ENCODE data around the gene UPF2.
A peak's percentile ranks its signal among the peaks of the same experiment; 100 is the strongest.
"Not testable (repeated sequence)": the region's sequence is repeated elsewhere in the genome, so short reads cannot be mapped to it uniquely, and the experiment has no call there.

UPF2 gene, protein sequence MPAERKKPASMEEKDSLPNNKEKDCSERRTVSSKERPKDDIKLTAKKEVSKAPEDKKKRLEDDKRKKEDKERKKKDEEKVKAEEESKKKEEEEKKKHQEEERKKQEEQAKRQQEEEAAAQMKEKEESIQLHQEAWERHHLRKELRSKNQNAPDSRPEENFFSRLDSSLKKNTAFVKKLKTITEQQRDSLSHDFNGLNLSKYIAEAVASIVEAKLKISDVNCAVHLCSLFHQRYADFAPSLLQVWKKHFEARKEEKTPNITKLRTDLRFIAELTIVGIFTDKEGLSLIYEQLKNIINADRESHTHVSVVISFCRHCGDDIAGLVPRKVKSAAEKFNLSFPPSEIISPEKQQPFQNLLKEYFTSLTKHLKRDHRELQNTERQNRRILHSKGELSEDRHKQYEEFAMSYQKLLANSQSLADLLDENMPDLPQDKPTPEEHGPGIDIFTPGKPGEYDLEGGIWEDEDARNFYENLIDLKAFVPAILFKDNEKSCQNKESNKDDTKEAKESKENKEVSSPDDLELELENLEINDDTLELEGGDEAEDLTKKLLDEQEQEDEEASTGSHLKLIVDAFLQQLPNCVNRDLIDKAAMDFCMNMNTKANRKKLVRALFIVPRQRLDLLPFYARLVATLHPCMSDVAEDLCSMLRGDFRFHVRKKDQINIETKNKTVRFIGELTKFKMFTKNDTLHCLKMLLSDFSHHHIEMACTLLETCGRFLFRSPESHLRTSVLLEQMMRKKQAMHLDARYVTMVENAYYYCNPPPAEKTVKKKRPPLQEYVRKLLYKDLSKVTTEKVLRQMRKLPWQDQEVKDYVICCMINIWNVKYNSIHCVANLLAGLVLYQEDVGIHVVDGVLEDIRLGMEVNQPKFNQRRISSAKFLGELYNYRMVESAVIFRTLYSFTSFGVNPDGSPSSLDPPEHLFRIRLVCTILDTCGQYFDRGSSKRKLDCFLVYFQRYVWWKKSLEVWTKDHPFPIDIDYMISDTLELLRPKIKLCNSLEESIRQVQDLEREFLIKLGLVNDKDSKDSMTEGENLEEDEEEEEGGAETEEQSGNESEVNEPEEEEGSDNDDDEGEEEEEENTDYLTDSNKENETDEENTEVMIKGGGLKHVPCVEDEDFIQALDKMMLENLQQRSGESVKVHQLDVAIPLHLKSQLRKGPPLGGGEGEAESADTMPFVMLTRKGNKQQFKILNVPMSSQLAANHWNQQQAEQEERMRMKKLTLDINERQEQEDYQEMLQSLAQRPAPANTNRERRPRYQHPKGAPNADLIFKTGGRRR

DNA sequence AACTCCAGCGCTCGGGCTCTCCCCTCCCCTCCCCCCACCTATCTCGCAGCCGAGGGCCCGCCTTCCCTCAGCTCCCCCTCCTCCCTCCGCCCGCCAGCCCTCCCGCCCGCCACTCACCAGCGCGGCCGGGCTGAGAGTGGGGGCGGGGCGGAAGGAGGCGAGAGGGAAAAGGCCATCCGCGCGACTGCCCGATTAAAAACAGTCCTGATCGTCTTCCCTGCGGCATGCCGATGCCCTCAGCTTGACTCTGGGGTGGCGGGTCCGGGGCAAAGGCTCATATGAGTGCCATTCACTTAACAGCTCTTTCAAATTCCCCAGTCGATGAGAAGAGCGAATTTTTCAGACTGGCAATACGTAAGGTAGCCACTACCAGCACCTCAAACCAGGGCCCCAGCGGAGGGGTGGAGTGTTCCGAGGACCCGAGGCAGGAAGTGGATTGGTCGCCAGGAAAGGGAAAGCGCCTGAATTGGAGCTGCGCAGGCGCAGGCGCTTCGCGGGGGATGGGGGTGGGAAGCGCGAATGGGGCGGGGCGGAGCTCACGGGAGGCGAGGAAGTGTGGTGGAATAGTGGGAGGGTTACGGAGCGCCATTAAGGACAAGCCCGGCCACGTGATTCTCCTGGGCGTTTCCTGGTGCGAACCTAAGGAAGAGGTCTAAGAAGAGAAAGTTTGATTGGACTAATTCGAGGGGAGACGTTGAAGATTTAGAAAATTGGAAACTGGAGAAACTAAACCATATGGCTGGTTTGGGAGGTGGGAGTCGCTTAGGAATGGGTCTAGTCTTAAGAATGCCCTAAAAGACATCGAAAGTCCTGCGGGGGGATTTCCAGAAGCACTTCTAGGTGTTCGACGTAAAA, at the start of gene UPF2:
TSS of gene UPF2 (minus strand) at position 13 of the 855 bp plus-strand sequence. CDS start 7,386 bp downstream, outside the sequence.
- Mint-ChIP-seq H3K36me3 (peaks cover 14% of the 10 kb centered on the region), H3K4me3 (peak within 1 kb of the TSS; percentile 87), H3K27me3 (no peaks in the 10 kb centered on the region), H3K4me1 (peaks cover 31% of the 10 kb centered on the region), H3K9me3 (no peaks in the 10 kb centered on the region), H3K27ac (peak within 1 kb of the TSS; percentile 99)
- CTCF ChIA-PET = no interaction called here
- peak; percentile 97 for DNase-seq

DNA sequence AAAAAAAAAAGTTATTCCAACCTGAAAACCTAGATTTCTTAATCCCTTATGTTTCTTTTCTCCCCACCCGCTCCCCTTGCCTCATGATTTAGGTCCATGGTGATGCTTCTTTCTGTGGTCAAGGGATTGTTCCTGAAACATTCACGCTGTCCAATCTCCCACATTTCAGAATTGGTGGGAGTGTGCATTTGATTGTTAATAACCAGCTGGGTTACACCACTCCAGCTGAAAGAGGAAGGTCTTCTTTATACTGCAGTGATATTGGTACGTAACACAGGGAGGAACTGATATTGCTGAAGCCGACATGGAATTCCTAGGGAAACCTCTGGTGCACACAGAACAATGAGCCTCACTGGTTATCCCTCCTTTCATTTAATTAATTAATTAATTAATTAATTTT, 48.8 kb upstream of the UPF2 start:
- CTCF ChIA-PET = no interaction called here
- H3K4me3 Mint-ChIP-seq = no peak overlapping the region
- H3K36me3 Mint-ChIP-seq = peaks cover 52% of the 10 kb centered on the region

DNA sequence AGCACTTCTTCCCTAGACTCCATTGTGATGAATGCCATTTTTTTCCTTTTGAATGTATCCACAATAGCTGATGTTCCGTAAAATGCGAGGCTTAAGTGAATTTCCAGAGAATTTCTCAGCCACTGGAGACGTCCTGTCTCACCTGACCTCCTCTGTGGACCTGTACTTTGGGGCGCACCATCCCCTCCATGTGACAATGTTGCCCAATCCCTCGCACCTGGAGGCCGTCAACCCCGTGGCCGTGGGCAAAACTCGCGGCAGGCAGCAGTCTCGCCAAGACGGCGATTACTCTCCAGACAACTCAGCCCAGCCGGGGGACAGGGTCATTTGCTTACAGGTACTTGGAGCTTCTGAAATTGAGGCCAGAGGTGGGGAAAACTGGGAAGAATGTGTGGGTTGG, 46.3 kb upstream of the UPF2 start:
- CTCF ChIA-PET = no interaction called here
- DNase-seq = no peak
- Mint-ChIP-seq H3K4me3 (no peak overlapping the region), H3K9me3 (no peaks in the 10 kb centered on the region), H3K27ac (no peak overlapping the region), H3K27me3 (no peaks in the 10 kb centered on the region), H3K4me1 (no peaks in the 10 kb centered on the region), H3K36me3 (peaks cover 47% of the 10 kb centered on the region)

More for the DNA sequence above, 48.8 kb upstream of the UPF2 start:
- Mint-ChIP-seq H3K4me1 (no peaks in the 10 kb centered on the region), H3K27me3 (no peaks in the 10 kb centered on the region), H3K9me3 (no peaks in the 10 kb centered on the region), H3K27ac (no peak overlapping the region)
- no peak for DNase-seq

DNA sequence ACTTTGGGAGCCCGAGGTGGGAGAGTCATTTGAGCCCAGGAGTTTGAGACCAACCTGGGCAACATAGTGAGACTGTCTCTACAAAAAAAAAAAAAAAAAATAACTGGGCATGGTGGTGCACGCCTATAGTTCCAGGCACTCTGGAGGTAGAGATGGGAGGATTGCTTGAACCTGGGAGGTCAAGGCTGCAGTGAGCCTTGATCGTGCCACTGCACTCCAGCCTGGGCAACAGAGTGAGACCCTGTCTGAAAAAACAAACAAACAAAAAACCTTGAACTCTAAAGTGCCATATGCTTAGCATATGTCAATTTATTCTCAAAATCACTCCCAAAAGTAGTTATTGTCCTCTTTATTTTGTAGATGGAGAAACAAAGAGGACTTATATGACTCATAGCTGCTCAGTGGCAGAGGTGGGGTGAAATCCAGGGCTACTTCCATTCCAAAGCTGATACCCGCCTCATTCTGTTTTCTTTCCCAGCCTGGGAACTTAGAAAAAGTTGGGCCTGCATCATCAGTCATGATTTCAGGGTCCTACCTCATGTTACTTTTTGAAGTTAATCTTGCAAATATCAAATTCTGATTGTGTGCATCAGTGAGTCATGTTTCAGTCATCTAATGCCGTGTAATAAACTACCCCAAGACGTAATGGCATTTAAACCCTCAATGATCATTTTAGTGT, 39.4 kb upstream of the UPF2 start:
- H3K4me3 Mint-ChIP-seq = no peak overlapping the region

DNA sequence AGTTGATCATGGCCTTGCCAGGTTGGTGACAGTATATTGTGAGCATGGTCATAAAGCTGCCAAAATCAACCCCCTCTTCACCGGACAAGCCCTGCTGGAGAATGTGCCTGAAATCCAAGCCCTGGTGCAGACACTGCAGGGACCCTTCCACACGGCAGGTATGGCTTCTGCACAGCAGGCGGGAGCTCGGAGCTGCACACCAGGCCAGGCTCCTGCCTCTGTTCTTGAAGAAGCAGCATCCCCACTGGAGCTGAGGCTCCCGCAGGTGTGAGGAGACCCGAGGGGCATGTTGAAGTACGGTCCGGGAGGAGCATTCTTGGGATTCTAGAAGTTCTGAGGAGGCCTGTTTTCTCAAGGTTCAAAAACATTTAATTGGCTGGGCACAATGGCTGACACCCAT, 38.9 kb upstream of the UPF2 start:
- CTCF ChIA-PET = no interaction called here
- H3K4me1 Mint-ChIP-seq = no peaks in the 10 kb centered on the region

More for the DNA sequence above, 39.4 kb upstream of the UPF2 start:
- Mint-ChIP-seq H3K36me3 (peaks cover 13% of the 10 kb centered on the region), H3K9me3 (no peaks in the 10 kb centered on the region), H3K4me1 (no peaks in the 10 kb centered on the region), H3K27ac (no peak overlapping the region), H3K27me3 (no peaks in the 10 kb centered on the region)
- no peak for DNase-seq
- CTCF ChIA-PET = no interaction called here

DNA sequence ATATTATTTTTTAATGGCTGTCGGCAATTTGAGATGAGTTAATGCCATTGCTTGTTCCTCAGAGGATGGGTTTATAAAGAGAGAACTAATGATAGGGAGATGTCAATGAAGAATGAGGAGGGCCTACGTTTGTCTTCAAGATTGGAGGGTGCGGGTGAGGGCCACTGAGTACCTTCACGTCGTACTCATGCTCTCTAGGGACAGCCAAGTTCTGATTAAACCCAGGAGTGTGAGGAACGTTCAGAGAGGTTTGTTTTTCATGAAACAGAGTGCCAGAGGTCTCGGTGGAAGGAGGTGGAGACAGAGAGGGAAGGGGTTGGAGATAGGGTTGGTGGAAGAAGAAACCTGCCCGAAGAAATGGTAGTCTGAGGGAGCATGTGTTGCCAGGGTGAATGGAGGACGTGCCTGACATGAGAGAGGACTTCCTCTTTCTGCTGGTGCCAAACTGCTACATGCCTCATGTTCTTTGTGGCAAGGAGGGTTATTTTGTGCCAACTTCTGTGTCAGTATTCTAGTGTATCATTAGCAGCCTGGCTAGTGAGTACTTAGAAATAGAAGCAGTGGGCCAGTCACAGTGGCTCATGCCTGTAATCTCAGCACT, 35.1 kb upstream of the UPF2 start:
- no peak for DNase-seq
- Mint-ChIP-seq H3K9me3 (no peaks in the 10 kb centered on the region), H3K27ac (no peak overlapping the region), H3K36me3 (peaks cover 6% of the 10 kb centered on the region), H3K4me1 (no peaks in the 10 kb centered on the region), H3K4me3 (no peak overlapping the region), H3K27me3 (no peaks in the 10 kb centered on the region)
- CTCF ChIA-PET = no interaction called here

More for the DNA sequence above, 38.9 kb upstream of the UPF2 start:
- Mint-ChIP-seq H3K27me3 (no peaks in the 10 kb centered on the region), H3K36me3 (peaks cover 11% of the 10 kb centered on the region), H3K27ac (no peak overlapping the region), H3K4me3 (no peak overlapping the region), H3K9me3 (no peaks in the 10 kb centered on the region)
- DNase-seq = no peak

DNA sequence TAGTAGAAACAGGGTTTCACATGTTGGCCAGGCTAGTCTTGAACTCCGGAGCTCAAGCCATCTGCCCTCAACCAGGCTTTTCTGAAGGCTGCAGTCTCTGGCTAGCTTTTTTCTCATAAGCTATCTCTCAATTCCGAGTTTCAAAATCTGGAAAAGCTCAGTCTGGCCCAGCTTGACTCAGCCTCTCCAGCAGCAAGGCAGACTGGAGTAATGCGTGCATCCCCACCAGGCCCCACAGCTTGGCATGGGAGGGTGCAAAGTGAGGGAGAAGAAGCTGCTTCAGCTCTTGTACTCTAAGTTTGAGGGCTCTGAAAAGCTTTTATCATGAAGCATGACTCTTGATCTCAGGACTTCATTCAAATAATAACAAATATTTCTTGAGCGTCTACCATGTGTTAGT, 30.9 kb upstream of the UPF2 start:
- H3K27me3 Mint-ChIP-seq = no peaks in the 10 kb centered on the region
- no peak for DNase-seq
- CTCF ChIA-PET = no interaction called here
- H3K4me1 Mint-ChIP-seq = peaks cover 14% of the 10 kb centered on the region
- H3K36me3 Mint-ChIP-seq = peaks cover 6% of the 10 kb centered on the region
- H3K9me3 Mint-ChIP-seq = no peaks in the 10 kb centered on the region
- no peak overlapping the region for H3K4me3 Mint-ChIP-seq
- H3K27ac Mint-ChIP-seq = no peak overlapping the region

DNA sequence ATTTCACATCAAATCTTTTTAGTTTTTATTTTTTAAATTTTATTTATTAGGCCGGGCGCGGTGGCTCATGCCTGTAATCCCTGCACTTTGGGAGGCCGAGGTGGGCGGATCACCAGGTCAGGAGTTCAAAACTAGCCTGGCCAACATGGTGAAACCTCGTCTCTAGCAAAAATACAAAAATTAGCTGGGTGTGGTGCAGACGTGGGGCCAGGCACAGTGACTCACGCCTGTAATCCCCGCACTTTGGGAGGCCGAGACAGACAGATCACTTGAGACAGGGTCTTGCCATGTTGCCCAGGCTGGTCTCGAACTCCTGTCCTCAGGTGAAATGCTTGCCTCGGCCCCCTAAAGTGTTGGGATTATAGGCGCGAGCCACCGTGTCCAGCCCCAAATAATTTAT, 28.8 kb upstream of the UPF2 start:
- H3K36me3 Mint-ChIP-seq, H3K27ac Mint-ChIP-seq, H3K27me3 Mint-ChIP-seq, DNase-seq, CTCF ChIA-PET, H3K9me3 Mint-ChIP-seq, H3K4me3 Mint-ChIP-seq: not testable (repeated sequence)
- H3K4me1 Mint-ChIP-seq = peaks cover 22% of the 10 kb centered on the region

DNA sequence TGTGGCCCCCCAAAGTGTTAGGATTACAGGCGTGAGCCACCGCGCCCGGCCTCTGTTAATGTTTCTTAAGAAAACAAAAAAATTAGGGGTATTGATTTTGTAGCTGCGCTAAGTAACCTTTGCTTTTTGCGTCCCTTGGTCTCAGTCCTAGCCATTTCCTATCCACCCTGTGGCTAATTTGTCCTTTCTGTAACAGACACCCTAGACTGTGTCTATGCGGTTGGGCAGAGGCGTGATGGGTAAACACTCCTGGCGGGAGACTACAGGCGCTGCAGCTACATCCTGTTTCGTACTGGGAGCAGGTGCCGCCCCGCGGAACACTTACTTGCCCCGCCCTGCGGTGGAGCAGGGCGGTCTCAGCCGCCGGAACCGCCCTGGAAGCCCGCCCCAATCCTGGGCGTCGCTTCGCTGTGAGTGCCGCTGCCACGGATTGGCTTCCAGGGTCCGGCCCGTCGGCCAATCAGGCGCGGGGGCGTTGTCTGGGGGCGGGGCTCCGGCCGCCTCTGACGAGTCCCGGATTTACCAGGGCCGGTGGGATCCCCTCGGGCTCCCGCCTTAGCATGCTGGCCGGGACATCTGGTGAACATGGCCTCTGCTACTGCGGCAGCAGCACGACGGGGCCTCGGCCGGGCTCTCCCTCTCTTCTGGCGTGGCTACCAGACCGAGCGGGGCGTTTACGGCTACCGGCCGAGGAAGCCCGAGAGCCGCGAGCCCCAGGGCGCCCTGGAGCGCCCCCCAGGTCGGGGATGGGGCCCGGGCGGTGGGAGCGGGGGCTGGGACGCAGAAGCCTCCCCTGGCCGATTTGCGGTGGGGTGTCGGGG, 26.1 kb upstream of the UPF2 start, which contains the start of gene DHTKD1:
TSS of gene DHTKD1 (plus strand) at position 506 of the 821 bp plus-strand sequence. CDS start at position 586, 80 bp downstream.
- DNase-seq = peak; percentile 99
- peak within 1 kb of the TSS; percentile 85 for H3K4me3 Mint-ChIP-seq
- no peaks in the 10 kb centered on the region for H3K9me3 Mint-ChIP-seq
- CTCF ChIA-PET = no interaction called here
- peaks cover 24% of the 10 kb centered on the region for H3K4me1 Mint-ChIP-seq
- H3K27ac Mint-ChIP-seq = peak within 1 kb of the TSS; percentile 95
- no peaks in the 10 kb centered on the region for H3K36me3 Mint-ChIP-seq
- H3K27me3 Mint-ChIP-seq = peaks cover 10% of the 10 kb centered on the region

DNA sequence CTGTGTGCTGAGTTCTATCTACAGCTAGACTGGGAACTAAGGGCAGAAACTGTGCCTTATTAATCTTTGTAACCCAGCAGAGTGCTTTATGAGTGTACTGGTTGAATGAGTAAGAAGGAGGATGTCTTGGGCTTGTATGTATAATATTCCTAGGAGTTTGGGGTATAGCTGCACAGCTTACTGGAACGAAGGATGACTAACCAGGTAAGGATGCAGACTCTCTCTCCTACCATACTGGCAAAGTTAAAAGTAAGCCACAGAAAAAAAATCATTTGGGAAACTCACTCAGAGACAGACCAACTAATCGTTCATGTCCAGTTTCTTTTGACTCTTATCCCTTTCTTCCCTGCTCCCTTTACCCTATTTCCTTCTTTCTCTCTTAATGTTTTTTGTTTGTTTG, 24.7 kb upstream of the UPF2 start:
- CTCF ChIA-PET = no interaction called here
- Mint-ChIP-seq H3K27me3 (peaks cover 10% of the 10 kb centered on the region), H3K27ac (peak overlapping the region; percentile 95)

DNA sequence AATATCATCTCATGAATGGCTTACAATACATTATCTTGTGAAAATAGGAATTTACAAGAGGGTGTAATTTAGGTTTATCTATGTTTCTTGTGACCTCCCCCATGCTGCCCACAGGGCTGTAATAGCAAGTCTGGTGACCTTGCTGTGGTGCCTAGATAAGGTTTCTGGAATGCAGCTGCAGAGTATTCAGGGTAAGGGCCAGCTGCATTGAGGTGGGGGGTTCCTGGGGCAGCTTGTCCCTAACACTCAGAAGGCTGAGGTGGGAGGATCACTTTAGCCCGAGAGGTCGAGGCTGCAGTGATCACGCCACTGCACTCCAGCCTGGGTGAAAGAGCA, 20.8 kb upstream of the UPF2 start:
- CTCF ChIA-PET = interaction anchor here (0.6 kb wide), 1 partner anchor 49 kb away, joined by 4 read pairs; no protein-coding TSS in a partner anchor
- H3K27me3 Mint-ChIP-seq = peaks cover 10% of the 10 kb centered on the region

More for the DNA sequence above, 24.7 kb upstream of the UPF2 start:
- H3K36me3 Mint-ChIP-seq = no peaks in the 10 kb centered on the region
- DNase-seq = no peak
- H3K9me3 Mint-ChIP-seq = no peaks in the 10 kb centered on the region
- peaks cover 24% of the 10 kb centered on the region for H3K4me1 Mint-ChIP-seq
- H3K4me3 Mint-ChIP-seq = no peak overlapping the region

More for the DNA sequence above, 20.8 kb upstream of the UPF2 start:
- no peak overlapping the region for H3K4me3 Mint-ChIP-seq
- no peak overlapping the region for H3K27ac Mint-ChIP-seq
- peaks cover 8% of the 10 kb centered on the region for H3K4me1 Mint-ChIP-seq
- H3K36me3 Mint-ChIP-seq = no peaks in the 10 kb centered on the region
- DNase-seq = no peak
- H3K9me3 Mint-ChIP-seq = no peaks in the 10 kb centered on the region
